ENCODE measurements around the gene RBM47.

RBM47 gene

DNA sequence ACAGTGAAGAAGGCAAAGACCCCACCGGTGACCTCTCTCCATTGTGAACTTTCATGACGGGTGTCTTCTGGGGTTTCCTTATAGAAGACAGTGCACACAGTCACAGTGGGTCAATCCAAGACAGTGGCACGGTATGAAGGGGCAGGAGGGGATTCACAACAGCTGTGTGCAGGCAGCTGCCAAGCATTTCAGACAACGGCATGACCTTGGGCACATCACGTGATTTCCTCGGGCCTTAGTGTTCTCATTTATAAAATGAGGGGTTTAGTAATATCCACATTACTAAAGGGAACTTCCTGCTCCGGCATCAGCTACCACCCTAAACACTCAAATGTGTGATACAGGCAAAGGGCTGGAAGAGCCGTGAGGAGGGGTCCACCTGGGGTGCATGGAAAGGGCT is 42.9 kb downstream of the RBM47 start:
- DNase-seq (ENCODE audit: low read depth in 2 of 2) = no peak

DNA sequence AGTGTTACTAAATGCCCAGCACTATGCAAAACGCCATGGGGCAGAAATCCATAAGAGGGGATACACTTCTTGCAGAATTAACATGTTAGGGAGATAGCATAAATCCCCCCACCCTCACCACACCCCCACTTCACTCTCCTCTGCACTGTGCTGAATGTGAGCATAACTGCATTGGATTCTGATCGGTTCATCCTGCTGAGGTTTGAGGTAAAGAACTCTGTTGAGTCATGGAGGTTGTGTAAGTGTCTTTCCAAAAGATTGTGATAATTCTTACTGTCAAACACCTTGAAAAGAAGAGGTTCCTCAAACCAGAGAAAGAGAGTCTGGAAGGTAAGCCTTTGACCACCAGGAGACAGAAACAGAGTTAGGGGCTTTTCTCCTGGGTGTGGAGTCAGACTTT is 43.6 kb downstream of the RBM47 start:
- no peak for DNase-seq (ENCODE audit: low read depth in 2 of 2)

DNA sequence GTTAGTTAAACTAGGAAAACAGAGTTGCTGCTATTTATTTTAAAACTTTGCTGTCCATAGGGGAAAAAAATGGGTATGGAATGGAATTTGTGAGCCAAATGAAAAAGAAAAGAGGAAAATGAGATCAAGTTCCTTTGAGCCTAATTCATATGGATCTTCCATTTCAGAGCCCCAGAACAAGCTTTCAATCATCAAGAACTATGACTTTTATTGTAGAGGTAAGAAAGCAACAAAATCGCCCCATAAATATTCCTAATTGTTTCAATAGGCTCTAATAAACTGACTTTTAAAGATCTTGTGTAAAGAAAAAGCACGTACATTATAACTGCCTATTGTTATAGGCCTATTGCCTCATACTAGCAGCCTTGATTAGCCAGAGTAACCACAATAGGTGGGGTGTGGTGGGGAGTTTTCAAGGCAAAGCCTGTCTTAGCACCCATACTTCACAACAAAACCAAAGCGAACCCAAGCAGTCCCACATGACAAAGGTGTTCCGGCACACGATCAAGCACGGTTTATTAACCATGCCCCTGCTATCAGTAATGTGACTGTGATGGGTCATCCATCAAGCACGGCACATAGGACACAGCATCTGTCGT is 44.4 kb downstream of the RBM47 start:
- no peak for DNase-seq (ENCODE audit: low read depth in 2 of 2)

DNA sequence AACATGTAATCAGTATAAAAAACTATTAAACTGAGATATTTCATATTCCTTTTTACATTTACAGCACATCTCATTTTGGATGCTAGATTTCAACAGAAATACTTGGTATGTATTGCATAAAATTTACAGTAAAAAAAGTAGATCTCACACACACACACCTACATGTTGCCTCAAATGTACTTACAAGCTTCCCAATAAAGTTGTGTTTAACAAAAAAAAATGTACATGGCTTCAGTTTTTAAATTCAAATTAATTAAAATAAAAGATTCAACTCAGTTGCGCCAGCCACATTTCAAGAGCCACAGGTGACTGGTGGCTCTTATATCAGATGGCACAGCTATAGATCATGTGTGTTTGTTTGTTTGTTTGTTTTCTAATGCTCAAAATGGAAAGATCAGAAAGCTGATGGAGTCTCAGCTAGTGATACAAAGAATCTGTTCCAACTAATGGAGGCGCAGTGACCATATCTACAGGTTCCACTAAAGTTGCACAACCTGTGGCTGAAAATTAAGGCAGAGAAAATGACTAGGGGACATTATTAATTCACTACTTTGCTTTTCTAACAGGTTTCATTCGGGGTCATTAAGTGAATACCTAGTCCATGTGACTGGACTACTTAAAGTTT is 45.0 kb downstream of the RBM47 start:
- DNase-seq (ENCODE audit: low read depth in 2 of 2) = no peak

DNA sequence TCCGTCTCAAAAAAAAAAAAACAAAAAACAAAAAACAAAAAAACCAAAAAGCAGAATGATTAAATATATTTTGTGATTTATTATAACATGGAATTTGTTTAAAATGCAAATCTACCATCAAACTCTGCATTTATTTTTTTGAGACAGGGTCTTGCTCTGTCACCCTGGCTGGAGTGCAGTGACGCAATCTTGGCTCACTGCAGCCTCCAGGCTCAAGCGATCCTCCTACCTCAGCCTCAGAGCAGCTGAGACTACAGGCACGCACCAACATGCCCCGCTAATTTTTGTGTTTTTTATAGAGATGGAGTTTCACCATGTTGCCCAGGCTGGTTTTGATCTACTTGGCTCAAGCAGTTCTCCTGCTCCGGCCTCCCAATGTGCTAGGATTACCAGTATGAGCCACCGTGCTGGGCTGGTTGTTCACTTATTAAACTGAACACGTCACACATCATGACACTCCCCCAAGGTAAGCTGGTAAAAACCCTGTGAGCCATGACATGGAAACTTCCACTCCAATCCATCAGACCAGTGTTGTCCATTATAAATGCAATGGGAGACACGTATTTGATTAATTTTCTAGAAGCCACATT is 45.7 kb downstream of the RBM47 start:
- DNase-seq (ENCODE audit: low read depth in 2 of 2) = no peak

DNA sequence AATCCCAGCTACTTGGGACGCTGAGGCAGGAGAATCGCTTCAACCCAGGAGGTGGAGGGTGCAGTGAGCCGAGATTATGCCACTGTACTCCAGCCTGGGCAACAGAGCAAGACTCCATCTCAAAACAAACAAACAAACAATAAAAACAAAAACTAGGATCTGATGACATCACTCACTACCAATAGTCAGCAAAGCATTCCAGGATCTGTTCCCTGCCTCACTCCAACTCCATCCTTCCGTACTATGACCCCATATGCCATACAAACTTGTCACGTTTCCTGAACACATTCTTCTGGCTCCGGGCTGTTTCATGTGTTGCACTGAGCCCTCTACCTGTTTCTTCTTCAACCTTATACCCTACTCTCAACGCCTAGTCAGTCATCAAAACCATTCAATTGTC is 47.3 kb downstream of the RBM47 start:
- no peak for DNase-seq (ENCODE audit: low read depth in 2 of 2)

DNA sequence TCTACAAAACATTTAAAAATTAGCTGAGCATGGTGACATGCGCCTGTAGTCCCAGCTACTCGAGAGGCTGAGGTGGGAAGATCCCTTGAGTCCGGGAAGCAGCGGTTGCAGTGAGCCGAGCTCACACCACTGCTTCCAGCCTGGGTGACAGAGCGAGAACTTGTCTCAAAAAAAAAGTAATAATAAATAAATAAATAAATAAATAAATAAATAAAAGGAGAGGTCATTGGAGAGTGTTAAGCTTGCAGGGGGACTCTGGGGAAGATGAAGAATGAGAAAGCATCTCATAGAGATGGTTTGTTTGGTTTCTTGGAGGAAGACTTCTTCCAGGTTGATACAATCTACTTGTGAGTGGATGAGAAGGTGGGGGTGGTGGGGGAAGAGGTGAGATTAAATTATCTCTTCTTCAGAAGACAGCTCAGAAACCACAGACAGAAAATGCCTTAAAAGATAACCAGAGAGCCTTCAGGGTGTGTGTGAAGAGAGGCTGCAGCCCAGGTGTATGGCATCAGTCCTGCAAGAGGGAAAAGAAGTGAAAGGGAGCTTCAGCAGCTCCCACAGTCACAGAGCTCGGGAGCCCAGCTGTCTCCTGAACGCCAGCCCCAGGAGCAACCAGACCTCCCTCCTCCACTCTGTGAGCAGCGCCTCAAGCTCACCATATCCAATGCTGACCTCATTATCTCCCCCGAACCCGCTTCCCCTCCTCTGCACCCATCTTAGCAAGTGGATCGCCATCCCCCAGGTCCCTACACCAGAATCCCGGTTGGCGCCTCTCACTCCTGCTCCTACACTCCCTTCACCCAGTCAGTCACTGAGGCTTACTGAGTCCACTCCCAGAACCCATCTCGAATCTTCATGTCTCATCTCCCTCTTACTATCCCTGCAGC is 48.2 kb downstream of the RBM47 start:
- peak in 1 of 2 donors; percentile 20 for DNase-seq (ENCODE audit: low read depth in 2 of 2)

DNA sequence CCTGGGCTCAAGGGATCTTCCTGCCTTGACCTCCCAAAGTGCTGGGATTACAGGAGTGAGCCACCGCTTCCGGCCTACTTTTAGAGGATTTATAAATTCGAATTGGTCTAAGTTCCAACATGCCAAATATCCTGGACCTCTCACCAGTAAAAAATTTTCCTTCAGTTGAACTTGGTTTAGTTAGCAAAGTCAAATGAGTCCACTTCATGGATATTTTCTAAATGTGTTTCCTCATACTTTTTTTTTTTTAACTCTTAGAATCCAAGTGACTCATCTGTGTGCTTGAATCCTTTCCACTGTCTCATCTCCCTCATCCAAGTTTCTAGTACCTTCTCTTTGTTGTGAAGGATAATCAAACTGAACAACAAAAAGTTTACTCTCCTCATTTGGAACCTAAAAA is 49.7 kb downstream of the RBM47 start:
- DNase-seq (ENCODE audit: low read depth in 2 of 2) = no peak

- DNase-seq (ENCODE audit: low read depth in 2 of 2) = no peak
These were observed 51.9 kb downstream of the RBM47 start for GRCh38 chr4:40577588-40578253.

DNA sequence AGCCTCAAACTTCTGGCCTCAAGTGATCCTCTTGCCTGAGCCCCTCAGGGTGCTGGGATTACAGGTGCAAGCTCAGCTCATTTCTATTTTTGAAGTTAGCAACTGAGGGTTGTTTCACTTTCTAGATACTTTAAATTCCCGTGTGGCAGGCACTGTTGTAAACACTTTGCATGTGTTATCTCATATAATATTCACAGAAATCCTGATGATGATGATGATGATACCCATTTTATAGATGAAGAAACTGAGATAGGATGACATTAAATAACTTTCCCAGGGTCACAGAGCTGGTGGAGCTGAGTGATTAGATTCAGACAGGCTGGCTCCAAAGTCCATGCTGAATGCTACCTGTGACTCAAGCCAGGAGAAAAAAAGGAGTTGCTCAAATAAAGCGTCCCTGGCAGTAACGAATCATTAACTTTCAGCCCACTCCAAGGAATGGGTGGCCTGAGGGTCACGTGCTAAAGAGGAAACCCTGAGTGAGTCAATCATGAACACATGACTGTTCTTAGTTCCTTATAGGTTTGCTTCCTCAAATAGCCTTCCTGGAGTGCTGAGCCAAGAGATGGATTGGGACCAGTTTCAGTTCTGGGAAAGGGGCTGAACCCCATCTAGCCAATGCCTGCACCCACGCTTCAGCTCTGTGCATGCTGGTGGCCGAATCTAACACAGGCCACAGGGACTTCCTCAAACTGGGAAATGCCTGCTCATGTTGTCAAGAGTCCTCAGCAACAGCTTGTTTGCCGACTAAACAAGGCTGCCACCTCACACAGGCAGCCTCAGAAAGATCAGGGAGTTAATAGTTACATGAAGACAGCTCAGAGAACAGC is 52.8 kb downstream of the RBM47 start:
- no peak for DNase-seq (ENCODE audit: low read depth in 2 of 2)

DNA sequence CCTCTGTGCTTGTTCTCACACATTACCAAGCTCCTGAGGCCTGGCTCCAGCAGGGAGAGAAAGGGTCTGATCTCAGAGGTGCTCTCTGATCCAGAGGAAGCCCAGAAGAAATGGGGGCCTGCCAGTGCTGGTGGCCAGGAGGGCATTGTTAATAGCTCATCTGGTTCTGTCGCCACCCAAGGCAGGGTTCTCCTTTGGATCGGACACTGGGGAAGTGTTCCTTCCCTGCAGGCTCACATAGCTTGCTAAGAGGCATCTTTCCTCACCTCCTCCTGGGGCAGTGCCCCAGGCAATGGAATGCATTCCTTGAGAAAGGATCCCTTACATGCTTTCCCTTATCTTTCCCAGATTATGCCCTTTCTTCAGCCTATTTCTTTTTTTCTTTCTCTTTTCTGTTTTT is 53.8 kb downstream of the RBM47 start:
- no peak for DNase-seq (ENCODE audit: low read depth in 2 of 2)

DNA sequence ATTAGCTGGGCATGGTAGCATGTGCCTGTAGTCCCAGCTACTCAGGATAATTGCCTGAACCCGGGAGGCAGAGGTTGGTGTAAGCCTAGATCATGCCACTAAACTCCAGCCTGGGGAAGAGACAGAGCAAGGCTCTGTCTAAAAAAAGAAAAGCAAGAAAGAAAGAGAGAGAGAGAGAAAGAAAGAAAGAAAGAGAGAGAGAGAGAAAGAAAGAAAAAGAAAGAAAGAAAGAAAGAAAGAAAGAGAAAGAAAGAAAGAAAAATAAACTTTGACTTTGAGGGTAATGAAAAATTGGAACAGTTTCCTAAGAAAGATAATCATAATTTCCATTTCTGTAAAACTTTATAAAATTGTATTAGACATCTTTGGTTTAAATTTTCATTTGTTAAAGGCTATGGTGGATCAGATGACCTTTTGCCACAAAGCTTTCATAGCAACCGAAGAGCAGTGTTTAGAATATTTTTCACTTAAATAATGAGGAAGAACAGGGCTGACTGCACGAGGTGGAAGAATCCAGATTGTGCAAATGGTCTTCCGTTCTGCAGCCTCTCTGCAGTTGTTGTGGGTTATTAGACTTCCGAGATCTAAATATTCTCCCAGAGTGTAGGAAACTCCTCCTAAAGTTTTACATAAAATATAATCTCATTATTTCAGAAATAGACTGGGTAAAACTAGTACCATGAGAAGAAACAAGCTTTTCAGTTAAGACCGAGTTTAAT is 55.9 kb downstream of the RBM47 start:
- no peak for DNase-seq (ENCODE audit: low read depth in 2 of 2)

GRCh38 chr4:40572692-40573310 is 56.9 kb downstream of the RBM47 start:
- no peak for DNase-seq (ENCODE audit: low read depth in 2 of 2)

GRCh38 chr4:40571208-40571607 is 58.5 kb downstream of the RBM47 start:
- DNase-seq (ENCODE audit: low read depth in 2 of 2) = no peak

DNA sequence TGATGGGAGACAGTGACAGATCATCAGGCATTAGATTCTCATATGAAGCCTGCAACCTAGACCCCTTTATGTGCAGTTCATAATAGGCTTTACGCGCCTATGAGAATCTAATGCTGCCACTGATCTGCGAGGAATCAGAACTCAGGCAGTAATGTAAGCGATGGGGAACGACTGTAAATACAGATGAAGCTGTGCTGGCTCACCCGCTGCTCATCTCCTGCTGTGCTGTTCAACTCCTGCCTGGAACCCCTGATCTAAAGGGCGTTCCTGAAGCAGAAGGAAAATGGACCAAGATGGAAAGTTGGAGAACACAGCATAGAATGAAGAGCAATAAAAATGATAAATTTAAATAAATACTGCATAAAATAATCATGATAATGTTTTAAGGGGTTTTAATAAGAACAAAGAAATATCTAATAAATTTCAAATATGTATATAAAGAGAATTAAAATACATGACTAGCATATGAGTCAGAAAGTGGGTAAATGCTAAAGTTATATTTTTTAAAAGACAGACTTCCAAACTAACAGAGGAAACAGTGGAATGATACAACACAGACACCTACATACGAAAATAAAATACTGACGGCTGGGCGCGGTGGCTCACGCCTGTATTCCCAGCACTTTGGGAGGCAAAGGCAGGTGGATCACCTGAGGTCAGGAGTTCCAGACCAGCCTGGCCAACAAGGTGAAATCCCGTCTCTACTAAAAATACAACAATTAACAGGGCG is 59.2 kb downstream of the RBM47 start:
- no peak for DNase-seq (ENCODE audit: low read depth in 2 of 2)

- no peak for DNase-seq (ENCODE audit: low read depth in 2 of 2)
These were observed 64.7 kb downstream of the RBM47 start for GRCh38 chr4:40564815-40565483.

DNA sequence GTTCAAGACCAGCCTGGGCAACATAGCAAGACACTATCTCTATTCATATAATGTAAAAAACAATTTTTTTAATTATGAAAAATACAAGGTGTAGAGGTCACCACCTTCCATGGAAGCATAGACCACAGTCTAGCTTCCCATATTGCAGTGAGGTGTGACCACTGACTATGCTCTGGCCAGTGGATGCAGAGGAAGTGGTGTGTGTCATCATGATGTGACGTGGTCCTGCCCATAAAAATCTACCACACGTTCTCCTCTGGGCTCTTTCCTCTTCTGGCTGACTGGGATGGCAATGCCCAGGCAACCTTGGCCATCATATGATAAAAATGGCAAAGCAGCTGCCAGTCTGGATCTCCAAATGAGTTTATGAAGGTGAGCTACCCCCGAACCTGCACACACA is 65.7 kb downstream of the RBM47 start:
- no peak for DNase-seq (ENCODE audit: low read depth in 2 of 2)

DNA sequence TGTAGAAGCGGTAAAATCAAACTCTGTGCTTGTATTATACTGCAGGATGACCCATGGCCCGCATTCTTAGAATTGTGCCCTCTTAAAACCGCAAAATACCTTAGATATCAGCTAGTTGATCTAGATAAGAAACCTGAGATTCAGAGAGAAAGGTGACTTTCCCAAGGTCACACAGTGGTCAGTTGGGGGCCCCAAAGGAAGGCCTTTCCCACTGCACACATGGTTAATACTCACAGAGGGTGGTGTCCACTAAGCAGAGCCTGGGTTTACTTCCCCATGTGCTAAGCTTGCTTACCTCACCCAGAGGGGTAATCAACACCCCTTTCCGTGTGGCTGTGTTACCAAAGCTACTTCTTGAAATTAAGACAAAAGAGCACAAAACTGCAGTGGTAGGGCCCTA is 66.3 kb downstream of the RBM47 start:
- DNase-seq (ENCODE audit: low read depth in 2 of 2) = no peak

GRCh38 chr4:40562681-40563080 is 67.0 kb downstream of the RBM47 start:
- no peak for DNase-seq (ENCODE audit: low read depth in 2 of 2)

Measured in stimulated activated CD4-positive, alpha-beta T cell treated with anti-CD3 and anti-CD28 coated beads, Interleukin-4, amount 100 ng/mL, for 48 hours (primary cell).